SK-N-SH (cell line): ENCODE results near the gene ALAS1. TPM values are rescaled to one million over a fixed set of nuclear protein-coding genes. Genes with fewer than 3 reads are reported as not detected.

ENCODE experiments used
- CTCF ChIA-PET: fragments of 300-600, 350-600 bp; formaldehyde crosslinking; extraction: SDS; loops from one replicate; lab custom pipeline; 2021; lab: Yijun Ruan, JAX
- POLR2A ChIA-PET: fragments of 350-600 bp; sonication (Branson Sonifier 250); formaldehyde crosslinking; extraction: SDS; loops from one replicate; lab custom pipeline; 2020; ENCODE audit warnings: antibody characterized with exemption, inconsistent platforms; lab: Yijun Ruan, JAX
- DNase-seq: peaks from one replicate; pipeline ENCODE4 v3.0.0; 2012
- H2AFZ ChIP-seq: fragments of 200-600 bp; sonication (generic); 2 replicates; pipeline ENCODE4 v1.8.1; 2016; ENCODE audit warnings: antibody characterized with exemption, mild to moderate bottlenecking, low read depth
- H3F3A ChIP-seq: fragments of 200-600 bp; sonication (generic); replicated peaks from 2 replicates; pipeline ENCODE3; 2016; ENCODE audit warnings: antibody characterized with exemption, mild to moderate bottlenecking; ENCODE audit not compliant: insufficient read depth
- H3K27ac ChIP-seq, 2 experiments: fragments of 200-500 bp in 1 of 2; fragments of 200-600 bp in 1 of 2; sonication (Bioruptor generic) in 1 of 2; sonication (generic), shearing (Covaris generic) in 1 of 2; 2 replicates each; pipeline versions ENCODE4 v1.5.1 to v1.6.1; 2014 to 2016; ENCODE audit warnings: low read depth in 2 of 2, inconsistent platforms in 1 of 2, low read length in 1 of 2, mild to moderate bottlenecking in 1 of 2, mixed read lengths in 1 of 2
- H3K27me3 ChIP-seq: fragments of 200-600 bp; sonication (generic), shearing (Covaris generic); 2 replicates; pipeline ENCODE4 v1.6.1; 2016; ENCODE audit warnings: mixed run types; ENCODE audit not compliant: insufficient read depth
- H3K36me3 ChIP-seq, 2 experiments: fragments of 200-500 bp in 1 of 2; fragments of 200-600 bp in 1 of 2; sonication (Bioruptor generic) in 1 of 2; sonication (generic) in 1 of 2; replicated peaks in 1 of 2; 2 replicates each; pipeline versions ENCODE3 to v1.5.1; 2014 to 2016; ENCODE audit warnings: low read length in 1 of 2, mild to moderate bottlenecking in 1 of 2; ENCODE audit not compliant: insufficient read depth in 2 of 2, control insufficient read depth in 1 of 2
- H3K4me1 ChIP-seq, 2 experiments: fragments of 200-500 bp in 1 of 2; fragments of 200-600 bp in 1 of 2; sonication (Bioruptor generic) in 1 of 2; sonication (generic), shearing (Covaris generic) in 1 of 2; 2 replicates each; pipeline versions ENCODE4 v1.5.1 to v1.6.1; 2014 to 2016; ENCODE audit warnings: low read depth in 1 of 2, low read length in 1 of 2, mixed run types in 1 of 2; ENCODE audit not compliant: insufficient read depth in 2 of 2, control insufficient read depth in 1 of 2
- H3K4me2 ChIP-seq: fragments of 200-600 bp; sonication (generic), shearing (Covaris generic); 2 replicates; pipeline ENCODE4 v1.6.1; 2017; ENCODE audit warnings: mixed run types
- H3K4me3 ChIP-seq, 2 experiments: fragments of 200-500 bp in 1 of 2; fragments of 200-600 bp in 1 of 2; sonication (Bioruptor generic) in 1 of 2; sonication (generic), shearing (Covaris generic) in 1 of 2; 2 replicates each; pipeline versions ENCODE4 v1.5.1 to v1.8.1; 2014 to 2016; ENCODE audit warnings: low read depth in 2 of 2, inconsistent platforms in 1 of 2, low read length in 1 of 2, mild to moderate bottlenecking in 1 of 2, mixed read lengths in 1 of 2, moderate library complexity in 1 of 2
- H3K79me2 ChIP-seq: fragments of 200-600 bp; sonication (generic); 2 replicates; pipeline ENCODE4 v1.8.1; 2017; ENCODE audit warnings: mild to moderate bottlenecking; ENCODE audit not compliant: insufficient read depth
- H3K9ac ChIP-seq: fragments of 200-600 bp; sonication (generic); 2 replicates; pipeline ENCODE4 v1.6.1; 2017; ENCODE audit warnings: mixed run types
- H3K9me2 ChIP-seq: fragments of 200-600 bp; sonication (generic); 2 replicates; pipeline ENCODE4 v1.6.1; 2017; ENCODE audit warnings: mixed run types
- H3K9me3 ChIP-seq: fragments of 200-600 bp; sonication (generic); 2 replicates; pipeline ENCODE4 v1.6.1; 2017; ENCODE audit warnings: mixed run types, mild to moderate bottlenecking, moderate library complexity
- H4K20me1 ChIP-seq: fragments of 200-600 bp; sonication (generic); 2 replicates; pipeline ENCODE4 v1.6.1; 2017; ENCODE audit warnings: mild to moderate bottlenecking, mixed run types; ENCODE audit not compliant: insufficient read depth
- CHD2 ChIP-seq: fragments of 150-350 bp; IDR thresholded peaks from 2 replicates; pipeline ENCODE4 v1.6.1; 2018; ENCODE audit warnings: low read length; ENCODE audit not compliant: partially characterized antibody
- EZH2phosphoT487 ChIP-seq: fragments of 200-600 bp; sonication (generic); IDR thresholded peaks from 2 replicates; pipeline ENCODE4 v1.6.1; 2017; ENCODE audit warnings: low read depth, mixed run types, mild to moderate bottlenecking, antibody characterized with exemption, moderate library complexity, borderline replicate concordance
- FOXM1 ChIP-seq: IDR thresholded peaks from 2 replicates; pipeline ENCODE4 v1.4.0; 2012; ENCODE audit warnings: low read depth, mild to moderate bottlenecking
- GATA2 ChIP-seq: sonication (generic); formaldehyde crosslinking; IDR thresholded peaks from 2 replicates; pipeline ENCODE4 v1.5.0; 2020; ENCODE audit warnings: mild to moderate bottlenecking, missing genetic modification reagents
- NFIC ChIP-seq: IDR thresholded peaks from 2 replicates; pipeline ENCODE4 v1.4.0; 2012; ENCODE audit warnings: borderline replicate concordance
- NRF1 ChIP-seq: IDR thresholded peaks from 2 replicates; pipeline ENCODE4 v1.6.1; 2012; ENCODE audit warnings: low read depth, mild to moderate bottlenecking, low read length
- POLR2AphosphoS5 ChIP-seq: IDR thresholded peaks from 2 replicates; pipeline ENCODE4 v1.6.1; 2012; ENCODE audit warnings: low read depth, low read length
- RAD21 ChIP-seq: IDR thresholded peaks from 2 replicates; pipeline ENCODE4 v1.6.1; 2012; ENCODE audit warnings: mild to moderate bottlenecking, low read length
- RCOR1 ChIP-seq: fragments of 150-350 bp; IDR thresholded peaks from 2 replicates; pipeline ENCODE4 v1.6.1; 2017; ENCODE audit warnings: antibody characterized with exemption, low read length
- RXRA ChIP-seq: IDR thresholded peaks from 2 replicates; pipeline ENCODE4 v1.4.0; 2012; ENCODE audit warnings: low read depth, mild to moderate bottlenecking, borderline replicate concordance
- SMC3 ChIP-seq: IDR thresholded peaks from 2 replicates; pipeline ENCODE4 v1.6.1; 2012; ENCODE audit warnings: low read depth, low read length, improper control_type of control experiment
- TEAD4 ChIP-seq: IDR thresholded peaks from 2 replicates; pipeline ENCODE4 v1.4.0; 2012; ENCODE audit warnings: mild to moderate bottlenecking, borderline replicate concordance; ENCODE audit not compliant: insufficient read depth
- WGBS: methylation state at CpG from one replicate; pipeline ENCODE4 v1.1.6; 2017; ENCODE audit warnings: low lambda C conversion rate; 5-methylcytosine and 5-hydroxymethylcytosine counted together
- polyA plus RNA-seq, 3 experiments: library from polyadenylated mRNA; depleted of rRNA; stranded (reverse); fragments of >200 nt; gene quantifications; 2 replicates each; pipeline ENCODE4 v1.2.3, GENCODE V29; 2012
- TF ChIP-seq, protein P1 (sequence below): fragments of 200-600 bp; sonication (generic); IDR thresholded peaks from 2 replicates; pipeline ENCODE4 v1.6.1; 2017; ENCODE audit warnings: antibody characterized with exemption, mild to moderate bottlenecking, moderate library complexity
- TF ChIP-seq, protein P2 (sequence below): fragments of 150-350 bp; IDR thresholded peaks from 2 replicates; pipeline ENCODE4 v1.6.1; 2017; ENCODE audit warnings: antibody characterized with exemption, low read length, low read depth, borderline replicate concordance
- TF ChIP-seq, protein P3 (sequence below): IDR thresholded peaks from 2 replicates; pipeline ENCODE4 v1.4.0; 2012; ENCODE audit warnings: low read depth, borderline replicate concordance

The ALAS1 gene
- polyA plus RNA-seq, 1 of the 3 experiments (the other 2 are of a cell fraction): 47.9 TPM

DNA sequence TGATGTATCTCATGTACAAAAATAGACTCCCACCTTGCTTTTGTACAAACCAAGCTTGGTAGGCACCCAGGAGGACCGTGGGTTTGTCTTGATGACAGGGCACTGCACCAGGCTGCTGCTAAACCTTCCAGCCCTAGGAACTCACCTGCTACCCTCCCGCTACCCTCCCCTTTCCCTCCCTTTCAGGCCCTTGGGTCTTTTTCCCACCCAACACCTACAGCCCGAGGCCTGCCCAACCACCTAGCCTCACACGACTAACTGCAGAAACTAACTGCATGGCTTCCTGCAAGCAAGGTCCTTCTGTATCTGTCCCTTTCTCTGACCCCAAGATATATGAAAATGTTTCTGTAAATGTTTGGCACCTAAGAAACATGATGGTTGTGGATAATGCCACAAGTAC lies 58.7 kb downstream of the ALAS1 start:
- TF ChIP-seq RXRA (no peak), GATA2 (no peak), FOXM1 (no peak), NFIC (no peak), CHD2 (no peak), NRF1 (no peak), SMC3 (no peak), RAD21 (no peak), EZH2phosphoT487 (no peak), TEAD4 (no peak), RCOR1 (no peak), POLR2AphosphoS5 (no peak)
- TF ChIP-seq, protein P1, sequence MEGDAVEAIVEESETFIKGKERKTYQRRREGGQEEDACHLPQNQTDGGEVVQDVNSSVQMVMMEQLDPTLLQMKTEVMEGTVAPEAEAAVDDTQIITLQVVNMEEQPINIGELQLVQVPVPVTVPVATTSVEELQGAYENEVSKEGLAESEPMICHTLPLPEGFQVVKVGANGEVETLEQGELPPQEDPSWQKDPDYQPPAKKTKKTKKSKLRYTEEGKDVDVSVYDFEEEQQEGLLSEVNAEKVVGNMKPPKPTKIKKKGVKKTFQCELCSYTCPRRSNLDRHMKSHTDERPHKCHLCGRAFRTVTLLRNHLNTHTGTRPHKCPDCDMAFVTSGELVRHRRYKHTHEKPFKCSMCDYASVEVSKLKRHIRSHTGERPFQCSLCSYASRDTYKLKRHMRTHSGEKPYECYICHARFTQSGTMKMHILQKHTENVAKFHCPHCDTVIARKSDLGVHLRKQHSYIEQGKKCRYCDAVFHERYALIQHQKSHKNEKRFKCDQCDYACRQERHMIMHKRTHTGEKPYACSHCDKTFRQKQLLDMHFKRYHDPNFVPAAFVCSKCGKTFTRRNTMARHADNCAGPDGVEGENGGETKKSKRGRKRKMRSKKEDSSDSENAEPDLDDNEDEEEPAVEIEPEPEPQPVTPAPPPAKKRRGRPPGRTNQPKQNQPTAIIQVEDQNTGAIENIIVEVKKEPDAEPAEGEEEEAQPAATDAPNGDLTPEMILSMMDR: no peak
- TF ChIP-seq, protein P2, sequence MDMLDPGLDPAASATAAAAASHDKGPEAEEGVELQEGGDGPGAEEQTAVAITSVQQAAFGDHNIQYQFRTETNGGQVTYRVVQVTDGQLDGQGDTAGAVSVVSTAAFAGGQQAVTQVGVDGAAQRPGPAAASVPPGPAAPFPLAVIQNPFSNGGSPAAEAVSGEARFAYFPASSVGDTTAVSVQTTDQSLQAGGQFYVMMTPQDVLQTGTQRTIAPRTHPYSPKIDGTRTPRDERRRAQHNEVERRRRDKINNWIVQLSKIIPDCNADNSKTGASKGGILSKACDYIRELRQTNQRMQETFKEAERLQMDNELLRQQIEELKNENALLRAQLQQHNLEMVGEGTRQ: no peak
- no peak overlapping the region for H3K27ac ChIP-seq
- no peaks in the 10 kb centered on the region for H3K9me2 ChIP-seq
- peaks cover under 1% of the 10 kb centered on the region; the same call in 1 of the 2 replicates for H4K20me1 ChIP-seq
- no peaks in the 10 kb centered on the region for H3K27me3 ChIP-seq
- no peak overlapping the region for H3K4me3 ChIP-seq
- ChIA-PET CTCF (no interaction called here), POLR2A (no interaction called here)
- H3K9ac ChIP-seq: no peak overlapping the region
- no peak for DNase-seq
- peaks cover 69 to 77% of the 10 kb centered on the region in 2 experiments for H3K36me3 ChIP-seq
- H3K4me1 ChIP-seq: no peaks in the 10 kb centered on the region
- peaks cover 14% of the 10 kb centered on the region for H3F3A ChIP-seq
- H3K4me2 ChIP-seq: no peak overlapping the region
- no peaks in the 10 kb centered on the region for H3K9me3 ChIP-seq
- H3K79me2 ChIP-seq: peaks cover 48% of the 10 kb centered on the region
- 99% methylated on average over 4 of the region's 4 CpGs for WGBS
- no peak overlapping the region for H2AFZ ChIP-seq

DNA sequence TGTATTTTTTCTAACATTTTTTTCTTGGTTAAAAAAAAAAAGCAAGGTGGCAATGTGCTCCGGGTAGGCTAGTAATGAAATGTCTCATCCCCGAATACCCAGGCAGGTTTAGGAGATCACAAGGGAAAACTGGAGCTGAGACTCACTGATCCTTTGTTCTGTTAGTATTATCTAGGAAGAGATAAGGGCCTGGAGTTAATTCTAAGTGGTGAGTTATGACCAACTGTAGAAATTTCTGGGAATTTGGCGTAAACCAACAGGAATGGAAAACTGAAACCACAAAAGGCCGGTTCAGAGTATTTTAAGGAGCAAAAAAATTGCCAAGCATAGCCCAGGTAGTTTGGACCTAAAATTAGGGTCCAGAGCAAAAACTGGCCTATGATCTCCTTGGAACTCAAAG lies 60.0 kb downstream of the ALAS1 start:
- WGBS: 92% methylated on average over 4 of the region's 4 CpGs
- Histone ChIP-seq H3K27ac (no peak overlapping the region), H2AFZ (no peak overlapping the region), H3F3A (peaks cover 14% of the 10 kb centered on the region), H3K36me3 (peaks cover 81 to 85% of the 10 kb centered on the region in 2 experiments), H3K79me2 (peaks cover 57% of the 10 kb centered on the region), H4K20me1 (peaks cover 11% of the 10 kb centered on the region; the same call in 1 of the 2 replicates), H3K9me2 (no peaks in the 10 kb centered on the region), H3K27me3 (no peaks in the 10 kb centered on the region), H3K9me3 (no peaks in the 10 kb centered on the region), H3K4me1 (no peaks in the 10 kb centered on the region), H3K4me2 (no peak overlapping the region), H3K9ac (no peak overlapping the region), H3K4me3 (no peak overlapping the region)
- TF ChIP-seq, protein P3, sequence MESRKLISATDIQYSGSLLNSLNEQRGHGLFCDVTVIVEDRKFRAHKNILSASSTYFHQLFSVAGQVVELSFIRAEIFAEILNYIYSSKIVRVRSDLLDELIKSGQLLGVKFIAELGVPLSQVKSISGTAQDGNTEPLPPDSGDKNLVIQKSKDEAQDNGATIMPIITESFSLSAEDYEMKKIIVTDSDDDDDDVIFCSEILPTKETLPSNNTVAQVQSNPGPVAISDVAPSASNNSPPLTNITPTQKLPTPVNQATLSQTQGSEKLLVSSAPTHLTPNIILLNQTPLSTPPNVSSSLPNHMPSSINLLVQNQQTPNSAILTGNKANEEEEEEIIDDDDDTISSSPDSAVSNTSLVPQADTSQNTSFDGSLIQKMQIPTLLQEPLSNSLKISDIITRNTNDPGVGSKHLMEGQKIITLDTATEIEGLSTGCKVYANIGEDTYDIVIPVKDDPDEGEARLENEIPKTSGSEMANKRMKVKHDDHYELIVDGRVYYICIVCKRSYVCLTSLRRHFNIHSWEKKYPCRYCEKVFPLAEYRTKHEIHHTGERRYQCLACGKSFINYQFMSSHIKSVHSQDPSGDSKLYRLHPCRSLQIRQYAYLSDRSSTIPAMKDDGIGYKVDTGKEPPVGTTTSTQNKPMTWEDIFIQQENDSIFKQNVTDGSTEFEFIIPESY: no peak
- no peak for TF ChIP-seq NRF1
- TF ChIP-seq SMC3: no peak
- no peak for DNase-seq
- CTCF ChIA-PET: interaction anchor here (0.9 to 2.6 kb wide), 3 partner anchors 9 to 81 kb away, joined by 3 to 8 read pairs (median 6); no protein-coding TSS in a partner anchor
- POLR2A ChIA-PET: interaction anchor here (1.2 kb wide), 1 partner anchor 21 kb away, joined by 4 read pairs; the partner anchor contains the start of gene WDR82
